ENCODE measurements around the gene CCT2.
A peak's percentile ranks its signal among the peaks of the same experiment; 100 is the strongest.

Gene CCT2

DNA sequence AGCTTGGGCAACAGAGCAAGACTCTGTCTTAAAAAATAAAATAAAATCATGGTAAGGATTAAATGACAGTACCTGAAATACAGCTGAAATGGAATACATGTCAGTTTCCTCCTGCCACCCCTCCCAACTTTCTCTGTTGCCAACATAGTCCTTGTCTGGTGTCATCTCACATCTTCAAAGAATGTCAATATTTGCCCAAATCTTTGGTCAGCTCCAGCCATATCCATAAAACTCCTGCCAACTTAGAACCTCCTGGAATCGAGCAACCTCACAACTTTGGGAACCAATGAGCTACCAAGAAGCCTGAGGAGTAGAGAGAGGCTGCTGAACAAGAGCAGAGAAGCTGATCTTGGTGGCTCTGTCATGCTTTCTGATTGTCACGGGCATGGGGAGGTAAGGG is 36.3 kb downstream of the CCT2 start:
- no peaks in the 10 kb centered on the region for H3K79me1 ChIP-seq (ENCODE audit: low read length)

GRCh38 chr12:69623970-69624369 is 38.7 kb downstream of the CCT2 start:
- WGBS (ENCODE audit: extremely low coverage, insufficient coverage, insufficient read length): no CpG with 5 or more reads among the region's 13 CpGs

More for the DNA sequence above, 36.3 kb downstream of the CCT2 start:
- Histone ChIP-seq H3K9ac (ENCODE audit: low read length) (no peak overlapping the region), H4K12ac (ENCODE audit: low read depth, low read length) (no peak overlapping the region), H3K14ac (ENCODE audit: low read length) (no peak overlapping the region), H3K27me3 (ENCODE audit: insufficient read depth, low read length) (no peaks in the 10 kb centered on the region), H3K79me2 (ENCODE audit: control insufficient read depth, insufficient read depth, low read length, poor library complexity) (no peaks in the 10 kb centered on the region), H3K4me3 (ENCODE audit: low read depth, low read length) (no peak overlapping the region), H2BK12ac (ENCODE audit: low read length) (no peak overlapping the region), H3K18ac (ENCODE audit: low read length) (no peak overlapping the region), H4K91ac (ENCODE audit: low read depth, low read length) (no peak overlapping the region), H3K27ac (ENCODE audit: low read depth, low read length) (no peak overlapping the region), H3K4me1 (ENCODE audit: control insufficient read depth in 1 of 2, insufficient read depth in 2 of 2, low read length in 2 of 2) (no peaks in the 10 kb centered on the region), H3K4me2 (ENCODE audit: low read length) (no peak overlapping the region), H2BK5ac (ENCODE audit: low read depth, low read length, poor library complexity) (no peak overlapping the region), H4K8ac (ENCODE audit: low read depth, low read length) (no peak overlapping the region), H2BK120ac (ENCODE audit: insufficient read depth, low read length, poor library complexity) (no peak overlapping the region), H3K23ac (ENCODE audit: low read length) (no peak overlapping the region), H2AFZ (ENCODE audit: insufficient read depth, low read length, poor library complexity) (no peak overlapping the region), H3K4ac (ENCODE audit: low read depth, low read length) (no peak overlapping the region), H2AK5ac (ENCODE audit: low read length) (no peak overlapping the region), H3K36me3 (ENCODE audit: control insufficient read depth in 1 of 2, insufficient read depth in 2 of 2, low read length in 2 of 2) (no peaks in the 10 kb centered on the region), H3K9me3 (ENCODE audit: insufficient read depth, low read depth, low read length) (no peaks in the 10 kb centered on the region)
- no CpG with 5 or more reads among the region's 2 CpGs for WGBS (ENCODE audit: extremely low coverage, insufficient coverage, insufficient read length)
- no peak for DNase-seq

GRCh38 chr12:69627501-69627900 is 42.2 kb downstream of the CCT2 start:
- no CpG with 5 or more reads among the region's 8 CpGs for whole genome bisulfite sequencing (ENCODE audit: extremely low coverage, insufficient coverage, insufficient read length)
- no peak overlapping the region for H3K27ac ChIP-seq (ENCODE audit: low read depth, low read length)

More at GRCh38 chr12:69623970-69624369, 38.7 kb downstream of the CCT2 start:
- Histone ChIP-seq H3K4me2 (ENCODE audit: low read length) (no peak overlapping the region), H3K36me3 (ENCODE audit: control insufficient read depth in 1 of 2, insufficient read depth in 2 of 2, low read length in 2 of 2) (no peaks in the 10 kb centered on the region), H3K4me1 (ENCODE audit: control insufficient read depth in 1 of 2, insufficient read depth in 2 of 2, low read length in 2 of 2) (no peaks in the 10 kb centered on the region), H3K23ac (ENCODE audit: low read length) (no peak overlapping the region), H2BK12ac (ENCODE audit: low read length) (no peak overlapping the region), H4K12ac (ENCODE audit: low read depth, low read length) (no peak overlapping the region), H2BK120ac (ENCODE audit: insufficient read depth, low read length, poor library complexity) (no peak overlapping the region), H3K27me3 (ENCODE audit: insufficient read depth, low read length) (no peaks in the 10 kb centered on the region), H3K9ac (ENCODE audit: low read length) (no peak overlapping the region), H3K79me1 (ENCODE audit: low read length) (no peaks in the 10 kb centered on the region), H4K8ac (ENCODE audit: low read depth, low read length) (no peak overlapping the region), H2BK5ac (ENCODE audit: low read depth, low read length, poor library complexity) (no peak overlapping the region), H3K4me3 (ENCODE audit: low read depth, low read length) (no peak overlapping the region), H2AK5ac (ENCODE audit: low read length) (no peak overlapping the region), H3K9me3 (ENCODE audit: insufficient read depth, low read depth, low read length) (no peaks in the 10 kb centered on the region), H3K14ac (ENCODE audit: low read length) (no peak overlapping the region), H4K91ac (ENCODE audit: low read depth, low read length) (no peak overlapping the region), H3K4ac (ENCODE audit: low read depth, low read length) (no peak overlapping the region), H3K27ac (ENCODE audit: low read depth, low read length) (no peak overlapping the region), H3K79me2 (ENCODE audit: control insufficient read depth, insufficient read depth, low read length, poor library complexity) (no peaks in the 10 kb centered on the region), H2AFZ (ENCODE audit: insufficient read depth, low read length, poor library complexity) (no peak overlapping the region), H3K18ac (ENCODE audit: low read length) (no peak overlapping the region)
- DNase-seq: no peak

GRCh38 chr12:69630191-69630590 is 44.9 kb downstream of the CCT2 start:
- WGBS (ENCODE audit: extremely low coverage, insufficient coverage, insufficient read length): no CpG with 5 or more reads among the region's 6 CpGs

More at GRCh38 chr12:69627501-69627900, 42.2 kb downstream of the CCT2 start:
- no peak overlapping the region for H3K23ac ChIP-seq (ENCODE audit: low read length)
- no peak overlapping the region for H2BK120ac ChIP-seq (ENCODE audit: insufficient read depth, low read length, poor library complexity)
- no peaks in the 10 kb centered on the region for H3K79me2 ChIP-seq (ENCODE audit: control insufficient read depth, insufficient read depth, low read length, poor library complexity)
- no peaks in the 10 kb centered on the region for H3K36me3 ChIP-seq (ENCODE audit: control insufficient read depth in 1 of 2, insufficient read depth in 2 of 2, low read length in 2 of 2)
- H4K12ac ChIP-seq (ENCODE audit: low read depth, low read length): no peak overlapping the region
- no peak overlapping the region for H3K18ac ChIP-seq (ENCODE audit: low read length)
- no peak overlapping the region for H3K9ac ChIP-seq (ENCODE audit: low read length)
- H3K27me3 ChIP-seq (ENCODE audit: insufficient read depth, low read length): no peaks in the 10 kb centered on the region
- H3K9me3 ChIP-seq (ENCODE audit: insufficient read depth, low read depth, low read length): no peaks in the 10 kb centered on the region
- no peak overlapping the region for H4K8ac ChIP-seq (ENCODE audit: low read depth, low read length)
- H3K14ac ChIP-seq (ENCODE audit: low read length): no peak overlapping the region
- no peak overlapping the region for H2BK12ac ChIP-seq (ENCODE audit: low read length)
- no peak overlapping the region for H2AK5ac ChIP-seq (ENCODE audit: low read length)
- H3K4me1 ChIP-seq (ENCODE audit: control insufficient read depth in 1 of 2, insufficient read depth in 2 of 2, low read length in 2 of 2): no peaks in the 10 kb centered on the region
- no peak for DNase-seq
- H3K4ac ChIP-seq (ENCODE audit: low read depth, low read length): no peak overlapping the region
- H3K4me3 ChIP-seq (ENCODE audit: low read depth, low read length): no peak overlapping the region
- H2AFZ ChIP-seq (ENCODE audit: insufficient read depth, low read length, poor library complexity): no peak overlapping the region
- no peaks in the 10 kb centered on the region for H3K79me1 ChIP-seq (ENCODE audit: low read length)
- H4K91ac ChIP-seq (ENCODE audit: low read depth, low read length): no peak overlapping the region
- H3K4me2 ChIP-seq (ENCODE audit: low read length): no peak overlapping the region
- H2BK5ac ChIP-seq (ENCODE audit: low read depth, low read length, poor library complexity): no peak overlapping the region

More at GRCh38 chr12:69630191-69630590, 44.9 kb downstream of the CCT2 start:
- no peak overlapping the region for H2BK5ac ChIP-seq (ENCODE audit: low read depth, low read length, poor library complexity)
- no peak overlapping the region for H2AK5ac ChIP-seq (ENCODE audit: low read length)
- H3K4me3 ChIP-seq (ENCODE audit: low read depth, low read length): no peak overlapping the region
- H3K14ac ChIP-seq (ENCODE audit: low read length): no peak overlapping the region
- H3K9me3 ChIP-seq (ENCODE audit: insufficient read depth, low read depth, low read length): no peaks in the 10 kb centered on the region
- H3K36me3 ChIP-seq (ENCODE audit: control insufficient read depth in 1 of 2, insufficient read depth in 2 of 2, low read length in 2 of 2): no peaks in the 10 kb centered on the region
- H3K27me3 ChIP-seq (ENCODE audit: insufficient read depth, low read length): no peaks in the 10 kb centered on the region
- no peak overlapping the region for H3K9ac ChIP-seq (ENCODE audit: low read length)
- peak in 1 of 2 donors; percentile 37 for DNase-seq
- H3K18ac ChIP-seq (ENCODE audit: low read length): no peak overlapping the region
- no peak overlapping the region for H3K27ac ChIP-seq (ENCODE audit: low read depth, low read length)
- H3K4me2 ChIP-seq (ENCODE audit: low read length): no peak overlapping the region
- H4K8ac ChIP-seq (ENCODE audit: low read depth, low read length): no peak overlapping the region
- no peaks in the 10 kb centered on the region for H3K79me1 ChIP-seq (ENCODE audit: low read length)
- no peak overlapping the region for H2BK120ac ChIP-seq (ENCODE audit: insufficient read depth, low read length, poor library complexity)
- no peak overlapping the region for H3K4ac ChIP-seq (ENCODE audit: low read depth, low read length)
- H4K91ac ChIP-seq (ENCODE audit: low read depth, low read length): no peak overlapping the region
- no peak overlapping the region for H2AFZ ChIP-seq (ENCODE audit: insufficient read depth, low read length, poor library complexity)
- no peaks in the 10 kb centered on the region for H3K4me1 ChIP-seq (ENCODE audit: control insufficient read depth in 1 of 2, insufficient read depth in 2 of 2, low read length in 2 of 2)
- no peak overlapping the region for H3K23ac ChIP-seq (ENCODE audit: low read length)
- H3K79me2 ChIP-seq (ENCODE audit: control insufficient read depth, insufficient read depth, low read length, poor library complexity): no peaks in the 10 kb centered on the region
- no peak overlapping the region for H2BK12ac ChIP-seq (ENCODE audit: low read length)
- H4K12ac ChIP-seq (ENCODE audit: low read depth, low read length): no peak overlapping the region

Measured in trophoblast cell (in vitro differentiated cells and primary cell).